ENCODE data around the gene ADA.

ADA gene

DNA sequence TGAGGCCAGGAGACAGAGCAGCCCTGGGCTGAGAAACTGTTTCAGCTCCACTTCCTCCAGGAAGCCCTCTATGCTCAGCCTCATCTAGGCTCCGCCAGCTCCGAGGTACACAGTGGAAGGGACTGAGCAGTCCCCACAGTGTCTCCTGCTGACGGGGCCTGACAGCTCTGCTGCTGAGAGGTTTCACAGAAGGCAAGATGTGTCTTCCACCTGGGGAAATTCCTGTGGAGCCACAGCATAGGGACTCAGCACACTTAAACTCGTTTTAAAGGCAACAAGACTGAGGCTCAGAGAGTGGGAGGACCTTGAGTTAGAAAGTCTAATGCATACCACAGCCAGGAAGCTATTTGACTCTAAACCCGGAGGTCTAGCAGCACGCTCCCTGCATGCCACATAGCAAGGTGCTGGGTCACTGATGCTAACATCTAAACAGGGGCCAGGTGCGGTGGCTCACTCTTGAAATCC is 6.8 kb downstream of the ADA start:
- DNase-seq (ENCODE audit: low read depth in 2 of 2): no peak

DNA sequence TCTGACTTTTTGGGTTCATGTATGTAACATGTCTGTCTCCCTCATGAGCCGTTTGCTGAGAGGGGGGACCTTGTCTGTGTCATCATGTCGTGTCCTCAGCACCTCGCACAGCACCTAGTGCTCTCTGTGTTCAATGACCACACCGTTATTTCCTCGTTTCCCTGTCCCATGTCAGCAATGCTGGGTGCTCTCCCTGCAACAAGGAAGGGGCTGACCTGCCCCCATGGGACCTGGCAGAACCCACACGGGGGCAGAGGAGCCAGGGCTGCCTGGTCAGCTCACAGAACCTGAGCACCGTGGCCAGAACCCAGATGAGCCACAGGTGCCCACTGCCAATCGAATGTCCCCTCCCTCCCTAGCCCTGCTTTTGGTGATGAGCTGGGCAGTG is 7.3 kb downstream of the ADA start:
- no peak for DNase-seq (ENCODE audit: low read depth in 2 of 2)

DNA sequence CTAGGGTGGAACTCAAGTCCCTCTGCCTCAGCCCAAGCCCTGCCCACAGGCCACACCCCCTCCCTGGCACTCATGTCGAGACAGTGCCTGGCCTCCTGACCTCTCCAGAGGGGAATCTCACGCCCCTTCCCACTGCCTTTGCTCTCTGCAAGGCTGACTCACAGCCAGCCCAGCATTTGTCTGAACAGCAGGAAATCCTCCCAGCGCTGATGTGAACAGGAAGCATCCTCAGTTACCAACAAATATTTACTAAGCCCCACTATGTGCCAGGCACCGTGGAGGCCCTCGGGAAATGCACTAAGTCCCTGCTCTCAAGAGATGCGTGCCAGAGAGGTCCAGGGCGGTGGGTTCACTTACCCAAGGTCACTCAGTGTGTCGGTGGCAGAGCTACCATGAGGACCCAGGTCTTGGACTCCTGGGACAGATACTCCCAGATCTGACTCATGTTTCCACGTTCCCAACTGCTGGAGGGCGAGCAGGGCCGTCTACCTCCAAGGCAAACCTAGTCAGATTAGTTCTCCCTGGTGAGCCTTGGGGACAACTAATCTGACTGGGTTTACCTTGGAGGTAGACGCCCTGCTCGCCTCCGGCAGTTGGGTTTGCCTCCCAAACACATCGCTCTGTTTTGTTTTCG is 7.8 kb downstream of the ADA start:
- no peak for DNase-seq (ENCODE audit: low read depth in 2 of 2)

DNA sequence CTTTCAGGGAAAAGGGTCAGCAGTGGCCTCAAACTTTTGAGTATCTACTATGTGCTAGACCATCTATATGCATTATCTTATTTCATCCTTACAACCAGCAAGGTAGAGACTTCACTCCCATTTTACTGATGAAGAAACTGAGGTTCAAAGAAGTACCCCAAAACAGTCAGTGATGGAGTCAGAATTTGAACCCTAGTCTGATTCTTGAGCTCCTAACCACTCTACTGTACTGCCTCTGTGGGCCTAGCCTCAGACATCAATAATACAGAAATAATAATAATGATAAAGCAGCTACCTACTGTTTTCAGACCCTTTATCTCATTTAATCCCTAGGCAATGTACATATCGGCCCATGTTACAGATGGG is 8.4 kb downstream of the ADA start:
- DNase-seq (ENCODE audit: low read depth in 2 of 2): no peak

DNA sequence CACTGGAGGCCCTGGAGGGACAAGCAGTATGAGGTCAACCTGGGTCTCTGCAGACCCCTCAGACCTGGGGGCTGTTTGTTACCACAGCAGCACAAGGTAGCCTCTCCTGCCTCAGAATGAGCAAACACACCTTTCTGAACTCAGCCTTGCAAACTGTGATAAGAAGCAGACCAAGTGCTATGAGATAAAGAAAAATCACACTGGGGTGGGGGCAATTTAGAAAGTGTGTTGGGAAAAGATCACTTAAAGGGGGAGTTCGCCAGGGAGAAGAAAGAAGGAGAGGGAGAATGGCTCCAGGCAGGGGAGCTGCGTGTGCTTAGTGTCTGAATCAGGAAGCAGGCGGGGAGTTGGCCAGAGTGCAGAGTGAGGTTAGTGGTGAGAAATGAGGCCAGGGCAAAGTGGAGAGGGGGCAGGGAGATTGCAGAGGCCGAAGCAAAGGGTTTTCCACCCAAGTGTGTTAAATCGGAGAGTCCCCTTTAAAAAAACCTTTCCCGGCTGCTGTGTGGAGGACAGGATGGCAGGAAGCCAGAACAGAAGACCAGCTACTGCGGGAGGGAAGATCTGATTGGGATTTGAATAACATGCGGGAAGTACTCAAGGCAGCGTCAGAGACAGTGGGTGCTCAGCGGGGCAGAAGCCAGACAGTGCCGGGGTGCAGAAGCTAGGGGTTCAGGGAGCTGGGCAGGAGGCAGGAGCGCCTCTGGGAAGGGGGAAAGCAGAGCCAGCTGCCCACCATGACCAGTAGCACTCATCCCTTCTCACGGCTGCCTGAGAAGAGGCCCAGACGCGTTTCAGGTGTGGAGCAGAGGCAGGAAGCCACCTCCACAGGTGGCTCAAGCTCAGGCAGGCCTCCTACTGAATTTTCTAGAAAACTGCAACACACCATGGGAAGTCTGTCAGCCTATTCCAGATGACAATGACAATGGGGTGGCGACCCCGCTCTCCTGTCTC is 9.0 kb downstream of the ADA start:
- no peak for DNase-seq (ENCODE audit: low read depth in 2 of 2)

DNA sequence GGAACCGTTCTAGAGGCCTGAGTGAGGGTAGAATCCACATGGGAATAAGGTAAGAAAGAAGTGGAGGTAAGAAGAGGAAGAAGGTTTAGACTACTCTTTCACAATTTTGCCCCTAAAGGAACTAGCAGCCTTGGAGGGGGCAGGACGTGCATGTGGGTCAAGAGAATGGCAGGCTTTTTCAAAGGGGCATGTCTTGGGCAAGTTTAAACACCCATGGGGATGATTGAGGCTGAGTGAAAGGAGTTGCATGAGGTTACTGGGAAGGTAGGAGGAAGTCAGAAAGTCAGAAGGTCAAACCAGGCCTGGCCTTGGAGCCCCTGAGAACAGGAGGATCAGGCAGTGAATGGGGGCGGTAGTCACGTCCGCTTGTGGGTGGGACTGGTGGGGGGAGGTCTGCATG is 10.2 kb downstream of the ADA start:
- no peak for DNase-seq (ENCODE audit: low read depth in 2 of 2)

DNA sequence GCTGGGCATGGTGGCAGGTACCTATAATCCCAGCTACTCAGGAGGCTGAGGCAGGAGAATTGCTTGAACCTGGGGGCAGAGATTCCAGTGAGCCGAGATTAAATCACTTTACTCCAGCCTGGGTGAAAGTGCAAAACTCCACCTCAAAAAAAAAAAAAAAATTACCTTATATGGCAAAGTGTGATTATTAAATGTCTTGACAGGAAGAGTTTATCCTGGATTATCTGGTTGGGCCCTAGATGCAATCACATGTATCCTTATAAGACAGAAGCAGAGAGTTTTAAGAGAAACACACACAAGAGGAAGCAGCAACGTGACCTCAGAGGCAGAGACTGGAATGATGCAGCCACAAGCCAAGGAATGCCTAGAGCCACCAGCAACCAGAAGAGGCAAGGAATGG is 11.0 kb downstream of the ADA start:
- no peak for DNase-seq (ENCODE audit: low read depth in 2 of 2)

DNA sequence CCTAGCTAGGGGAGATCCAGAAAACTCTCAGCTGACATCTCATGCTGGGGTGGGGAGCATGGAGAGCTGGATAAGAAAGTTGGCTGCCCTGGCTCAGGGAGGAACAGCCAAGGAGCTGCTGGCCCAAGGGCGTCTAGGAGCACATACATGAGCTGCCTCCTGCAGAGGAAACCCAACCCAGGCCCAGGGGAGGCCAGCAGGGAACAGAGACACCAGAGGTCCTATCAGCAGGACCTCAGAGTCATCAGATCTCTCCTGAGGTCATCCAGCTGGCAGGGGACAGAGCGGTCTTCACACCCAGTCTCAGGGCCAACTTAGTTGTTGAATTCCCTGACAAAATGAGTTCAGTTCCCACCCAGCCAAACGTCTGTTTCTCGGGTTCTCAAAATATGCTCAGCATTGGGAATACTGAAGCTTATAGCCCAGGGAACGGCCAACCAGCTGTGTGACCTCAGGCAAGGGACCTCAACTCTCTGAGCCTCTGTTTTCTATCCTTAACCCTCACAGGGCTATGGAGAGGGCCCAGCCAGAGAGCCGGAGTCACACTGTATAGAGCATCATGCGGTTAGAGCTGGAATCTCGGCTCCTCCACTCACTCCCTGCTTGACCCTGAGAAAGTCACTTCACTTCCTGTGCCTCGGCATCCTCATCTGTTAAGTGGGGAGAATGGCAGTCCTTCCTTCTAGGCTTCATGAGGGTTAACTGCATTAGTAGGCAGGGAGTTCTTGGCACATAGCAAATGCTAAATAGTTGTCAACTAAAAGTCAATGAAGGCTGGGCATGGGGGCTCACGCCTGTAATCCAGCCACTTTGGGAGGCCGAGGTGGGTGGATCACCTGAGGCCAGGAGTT is 13.8 kb downstream of the ADA start:
- no peak for DNase-seq (ENCODE audit: low read depth in 2 of 2)

DNA sequence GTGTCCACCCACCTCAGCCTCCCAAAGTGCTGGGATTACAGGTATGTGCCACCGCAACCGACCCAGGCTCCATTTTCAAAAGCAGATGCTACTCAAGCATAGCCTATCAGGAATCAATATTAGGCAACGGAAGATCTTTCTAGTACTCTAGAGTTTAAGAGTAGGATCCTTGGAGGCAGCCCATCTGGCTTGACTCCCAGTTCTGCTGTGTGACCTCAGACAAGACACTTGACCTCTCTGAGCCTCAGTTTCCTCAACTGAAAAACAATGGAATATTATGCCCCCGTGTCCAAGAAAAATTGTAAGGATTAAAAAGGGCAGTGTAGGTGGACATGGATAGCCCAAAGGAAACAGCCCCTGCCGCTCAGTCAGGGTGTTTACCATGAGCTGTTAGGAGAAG is 14.5 kb downstream of the ADA start:
- DNase-seq (ENCODE audit: low read depth in 2 of 2): no peak

DNA sequence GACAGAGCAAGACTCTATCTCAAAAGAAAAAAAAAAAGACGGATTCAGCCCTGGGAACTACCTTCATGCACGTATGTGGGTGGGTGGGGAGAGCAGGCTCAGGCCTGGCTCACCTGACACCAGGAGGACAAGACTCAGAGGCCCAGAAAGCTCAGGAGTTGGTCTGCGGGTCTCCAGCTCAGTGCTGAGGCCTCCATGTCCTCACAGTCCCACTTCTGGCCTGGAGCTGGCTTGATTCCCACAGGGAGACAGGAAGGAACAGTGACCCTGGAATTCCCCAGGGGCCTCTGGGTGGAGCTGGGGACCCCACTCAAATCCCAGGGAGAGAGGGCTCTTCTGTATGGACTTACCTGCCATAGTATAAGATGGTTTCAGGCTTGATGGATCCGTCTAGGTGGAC is 15.6 kb downstream of the ADA start:
- no peak for DNase-seq (ENCODE audit: low read depth in 2 of 2)

DNA sequence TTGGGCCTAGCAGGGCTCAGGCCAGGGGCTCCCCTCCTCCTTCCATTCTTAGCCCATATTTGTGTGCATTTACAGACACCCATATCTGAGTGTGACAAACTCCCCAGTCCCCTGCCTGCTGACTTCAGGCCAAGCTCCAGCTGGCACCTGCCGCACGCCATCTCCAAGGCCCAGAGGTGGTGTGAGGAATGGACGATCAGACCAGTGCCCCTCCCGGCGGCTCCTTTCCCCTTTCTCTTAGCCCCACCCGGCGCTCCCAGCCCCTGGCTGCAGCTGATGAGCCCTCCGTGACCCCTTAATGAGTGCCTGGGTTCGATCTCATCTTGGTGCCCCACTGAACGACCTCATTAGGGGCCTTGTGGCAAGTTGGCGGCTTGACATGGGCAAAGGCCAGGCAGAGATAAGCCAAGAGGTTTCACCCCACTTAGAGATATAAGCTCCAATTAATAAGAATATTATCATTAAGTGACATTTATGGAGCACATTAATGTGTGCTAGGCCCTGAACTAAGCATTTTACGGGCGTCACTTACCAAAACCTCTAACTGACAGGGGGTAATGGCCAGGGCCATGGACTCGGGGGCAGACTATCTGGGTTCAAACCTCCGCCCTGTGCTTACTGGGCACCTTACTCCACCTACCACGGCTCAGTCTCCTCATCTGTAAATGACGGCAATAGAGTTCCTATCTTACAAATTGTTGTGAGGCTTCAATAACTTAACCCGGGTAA is 17.5 kb downstream of the ADA start:
- no peak for DNase-seq (ENCODE audit: low read depth in 2 of 2)

DNA sequence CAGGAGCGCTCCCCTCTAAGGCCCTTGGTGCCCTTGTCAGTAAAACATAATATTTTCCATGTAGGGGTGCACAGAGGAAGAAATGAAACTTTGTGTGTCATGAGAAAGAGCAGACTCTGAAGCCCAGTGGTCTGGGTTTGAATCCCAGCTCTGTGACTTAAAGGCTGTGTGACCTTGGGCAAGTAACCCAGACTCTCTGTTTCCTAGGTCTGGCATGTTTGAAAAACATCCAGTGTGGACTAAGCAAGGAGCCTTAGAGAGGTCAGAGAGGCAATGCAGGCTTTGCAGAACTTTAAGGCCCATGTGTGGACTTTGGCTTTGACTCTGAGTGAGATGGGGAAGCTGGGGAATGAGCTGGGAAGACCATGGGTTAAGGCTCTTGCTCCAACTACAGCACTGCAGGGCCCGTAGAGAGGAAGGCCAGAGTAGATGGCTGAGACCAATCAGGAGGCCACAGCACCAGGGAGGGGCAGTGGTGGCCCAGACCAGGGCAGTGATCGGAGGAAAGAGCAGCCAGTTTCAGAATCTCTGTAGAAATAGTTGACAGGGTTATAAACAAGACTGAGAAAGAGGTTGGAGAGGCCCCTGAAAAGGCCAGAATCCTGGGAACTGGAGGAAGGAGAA is 18.2 kb downstream of the ADA start:
- no peak for DNase-seq (ENCODE audit: low read depth in 2 of 2)

DNA sequence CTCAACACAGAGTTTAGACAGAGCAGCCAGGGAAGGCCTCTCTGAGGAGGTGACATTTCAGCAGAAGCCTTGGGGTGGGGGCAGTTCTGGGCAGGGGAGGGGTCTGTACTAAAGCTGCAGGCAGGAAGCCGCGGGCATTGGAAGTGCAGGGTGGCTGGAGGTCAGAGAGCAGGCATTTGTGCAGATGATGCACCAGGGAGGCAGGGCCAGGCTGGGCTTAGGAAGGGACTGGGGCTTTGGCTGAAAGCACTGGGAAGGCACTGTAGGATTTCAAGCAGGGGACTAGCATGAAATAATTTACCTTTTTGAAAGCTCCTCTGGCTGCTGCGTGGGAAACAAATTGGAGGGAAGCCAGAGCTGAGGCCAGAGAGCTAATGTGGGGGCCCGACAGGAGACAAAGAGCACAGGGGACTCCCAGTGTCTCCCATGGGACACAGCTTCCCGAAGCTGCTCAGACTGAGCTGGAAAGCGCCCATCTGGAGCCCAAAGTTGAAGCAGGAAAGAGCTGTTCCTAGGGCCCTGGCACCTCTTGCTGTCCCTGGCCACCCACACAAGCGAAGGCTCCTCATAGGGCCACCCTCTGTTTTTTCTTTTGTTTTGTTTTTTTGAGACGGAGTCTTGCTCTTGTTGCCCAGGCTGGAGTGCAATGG is 19.3 kb downstream of the ADA start:
- no peak for DNase-seq (ENCODE audit: low read depth in 2 of 2)

DNA sequence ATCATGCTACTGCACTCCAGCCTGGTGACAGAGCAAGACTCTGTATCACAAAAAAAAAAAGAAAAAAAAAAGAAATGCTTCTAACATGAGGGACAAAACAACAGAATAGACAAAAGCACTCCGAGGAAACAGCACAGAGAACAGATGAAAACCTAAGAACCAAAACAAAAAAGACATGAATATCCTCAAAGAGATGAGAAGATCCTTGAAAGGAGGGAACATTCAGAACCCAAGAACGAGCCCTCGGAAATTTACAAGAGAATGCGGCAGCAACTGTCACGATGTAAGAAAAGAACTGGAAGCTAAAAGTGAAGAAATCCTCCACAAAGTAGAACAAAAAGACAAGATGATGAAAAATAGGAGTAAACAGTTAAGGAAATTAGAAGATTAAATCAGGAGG is 21.2 kb downstream of the ADA start:
- no peak for DNase-seq (ENCODE audit: low read depth in 2 of 2)

DNA sequence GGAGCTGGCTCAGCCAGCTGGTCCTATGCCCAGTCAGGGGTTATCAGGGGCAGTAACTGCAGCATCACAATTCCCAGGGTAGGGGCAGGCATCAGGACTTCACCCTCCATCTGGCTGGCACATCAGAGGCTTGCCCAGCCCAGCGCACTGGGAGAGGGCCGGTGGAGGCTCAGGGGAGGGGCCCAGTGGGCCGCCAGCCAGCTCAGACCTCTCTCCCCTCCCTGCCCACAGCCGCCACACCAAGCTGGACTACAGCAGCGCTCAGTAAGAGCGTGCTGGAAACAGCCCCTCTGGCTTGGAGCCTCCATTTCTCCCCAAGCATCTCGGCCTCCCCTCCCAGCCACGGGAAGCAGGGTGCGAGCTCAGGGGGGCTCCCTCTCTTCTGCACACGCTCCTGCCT is 22.0 kb downstream of the ADA start:
- no peak for DNase-seq (ENCODE audit: low read depth in 2 of 2)

DNA sequence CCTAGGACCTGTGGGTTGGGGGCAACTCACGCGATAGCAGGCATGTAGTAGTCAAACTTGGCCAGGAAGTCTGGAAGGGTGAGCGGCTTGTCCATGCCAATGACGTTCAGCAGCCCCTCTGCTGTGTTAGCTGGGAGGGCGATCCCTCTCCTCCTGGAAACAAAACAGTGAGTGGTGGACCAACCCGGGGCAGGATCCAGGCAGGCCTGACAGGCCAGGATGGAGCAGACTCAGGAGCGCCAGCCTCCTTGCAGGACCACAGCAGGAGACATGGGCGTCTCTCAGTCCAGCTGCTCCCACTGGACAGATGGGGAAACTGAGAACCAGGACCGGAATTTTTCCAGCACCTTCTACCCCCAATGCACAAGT is 22.5 kb downstream of the ADA start:
- DNase-seq (ENCODE audit: low read depth in 2 of 2): no peak

DNA sequence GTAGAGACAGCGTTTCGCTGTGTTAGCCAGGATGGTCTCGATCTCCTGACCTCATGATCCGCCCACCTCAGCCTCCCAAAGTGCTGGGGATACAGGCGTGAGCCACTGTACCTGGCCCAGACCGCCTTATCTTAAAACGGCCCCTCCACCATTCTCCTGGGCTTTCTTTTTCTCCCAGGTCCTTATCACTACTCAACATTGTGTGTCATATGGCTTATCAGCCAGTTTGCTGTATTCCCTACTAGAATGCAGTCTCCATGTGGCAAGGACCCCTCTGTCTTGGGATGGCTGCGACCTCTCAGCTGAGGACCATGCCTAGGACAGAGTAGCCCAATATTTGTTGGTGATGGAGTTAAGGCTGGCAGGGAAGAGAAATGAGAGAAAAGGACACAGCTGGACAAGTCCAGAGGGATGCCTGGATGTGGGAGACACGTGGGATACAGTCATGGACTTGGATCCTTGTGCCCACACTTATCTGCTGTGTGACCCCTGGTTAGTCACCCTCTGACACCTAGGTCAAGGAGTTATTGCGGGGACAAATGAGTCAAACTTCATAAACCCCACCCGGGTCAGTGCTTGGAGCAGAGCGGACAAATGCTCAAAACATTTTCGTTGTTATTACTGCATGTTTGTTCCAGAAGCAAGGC is 24.0 kb downstream of the ADA start:
- no peak for DNase-seq (ENCODE audit: low read depth in 2 of 2)

DNA sequence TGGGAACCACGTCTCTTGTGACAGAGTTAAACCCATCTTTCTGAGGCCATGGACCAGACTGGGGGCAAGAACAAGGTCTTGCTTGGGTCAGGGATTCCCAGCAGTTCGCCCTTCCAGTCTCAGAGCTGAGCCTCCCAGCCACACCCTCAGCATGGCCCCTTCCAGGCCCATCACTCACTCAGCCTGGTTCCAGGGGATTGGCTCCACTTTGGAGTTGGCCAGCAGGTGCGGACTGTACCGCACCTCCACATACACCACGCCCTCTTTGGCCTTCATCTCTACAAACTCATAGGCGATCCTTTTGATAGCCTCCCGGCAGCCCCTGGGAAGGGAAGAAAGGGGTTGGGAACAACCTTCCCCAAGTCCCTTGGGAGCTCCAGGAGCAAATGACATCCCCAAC is 25.2 kb downstream of the ADA start:
- DNase-seq (ENCODE audit: low read depth in 2 of 2): no peak

DNA sequence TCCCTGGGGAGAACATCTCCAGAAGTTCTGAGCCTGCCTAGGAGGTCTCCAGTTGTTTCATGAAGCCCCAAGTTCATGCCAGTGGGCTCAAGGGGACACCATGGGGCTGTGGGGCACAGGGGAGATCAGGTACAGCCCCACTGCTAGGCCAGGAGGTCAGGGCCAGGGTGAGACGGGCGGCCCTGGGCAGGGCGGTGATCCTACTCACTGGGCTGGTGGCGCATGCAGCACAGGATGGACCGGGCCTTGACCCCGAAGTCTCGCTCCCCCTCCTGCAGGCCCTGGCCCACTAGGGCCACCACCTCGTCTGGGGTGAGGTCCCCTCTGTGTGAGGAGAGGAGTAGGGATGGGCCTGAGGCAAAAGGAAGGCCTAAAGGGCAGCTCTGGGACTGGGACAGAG is 26.1 kb downstream of the ADA start:
- DNase-seq (ENCODE audit: low read depth in 2 of 2): no peak

DNA sequence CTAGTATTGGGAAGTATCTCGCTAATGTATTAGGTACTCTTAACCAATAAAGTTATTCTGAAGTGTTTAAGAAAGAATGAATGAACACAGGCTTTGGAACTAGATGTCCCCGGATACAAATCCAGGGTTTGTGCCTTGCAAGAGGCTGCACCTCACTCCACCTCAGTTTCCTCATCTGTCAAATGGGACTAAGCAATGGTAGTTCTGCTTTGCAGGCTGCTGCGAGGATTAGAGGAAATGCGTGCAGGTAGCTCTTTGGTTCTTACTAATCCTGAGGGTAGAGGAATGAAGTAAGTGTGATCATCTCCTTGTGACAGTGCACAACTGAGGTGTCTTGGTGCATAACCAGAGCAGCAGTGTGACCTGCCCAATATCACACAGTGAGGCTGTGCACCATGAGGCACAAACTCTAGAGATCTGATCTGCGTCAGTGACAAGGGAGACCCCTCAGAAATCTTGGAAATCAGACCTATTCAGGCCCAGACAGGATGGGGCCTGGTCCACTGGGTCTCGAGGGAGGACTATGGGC is 26.7 kb downstream of the ADA start:
- no peak for DNase-seq (ENCODE audit: low read depth in 2 of 2)

Data from stimulated activated CD8-positive, alpha-beta memory T cell treated with anti-CD3 and anti-CD28 coated beads, Interleukin-15, amount 100 ng/mL, for 48 hours (primary cell).